MM.1S (cell line): ENCODE data around the gene ARFGAP1.

ENCODE experiments used
- CTCF ChIP-seq: fragments of 300-600 bp; sonication (generic); IDR thresholded peaks from 2 replicates; pipeline ENCODE4 v1.5.1; 2016; ENCODE audit warnings: antibody characterized with exemption, low read length, mixed read lengths
- EZH2 ChIP-seq: fragments of 300-600 bp; sonication (generic); optimal IDR thresholded peaks from 2 replicates; pipeline ENCODE3; 2017; ENCODE audit warnings: low read depth, mild to moderate bottlenecking, antibody characterized with exemption, low read length, mixed read lengths
- EZH2phosphoT487 ChIP-seq: fragments of 300-600 bp; sonication (generic); IDR thresholded peaks from 2 replicates; pipeline ENCODE4 v1.6.1; 2018; ENCODE audit warnings: antibody characterized with exemption, low read length

GRCh38 chr20:63328718-63329275 lies 56.2 kb downstream of the ARFGAP1 start:
- TF ChIP-seq CTCF (no peak), EZH2phosphoT487 (no peak), EZH2 (no peak)
